Muscle of arm (tissue), 12 donors: ENCODE data around the gene OCA2. TPM values are rescaled to one million over a fixed set of nuclear protein-coding genes. Genes with fewer than 3 reads are reported as not detected.
A peak's percentile ranks its signal among the peaks of the same experiment; 100 is the strongest.

Source experiments
- DNase-seq: peaks from one replicate; pipeline ENCODE4 v3.0.0-alpha.2; 2013
- polyA plus RNA-seq, 12 donors: library from polyadenylated mRNA; unstranded; fragments of 120-200 nt; gene quantifications; one replicate each; pipeline ENCODE4 v1.2.1, GENCODE V29; 2013; ENCODE audit not compliant: insufficient read length in 12 of 12

The OCA2 gene
- polyA plus RNA-seq, 12 donors = 2.0 to 4.9 (median 2.8) TPM; not detected in 1

DNA sequence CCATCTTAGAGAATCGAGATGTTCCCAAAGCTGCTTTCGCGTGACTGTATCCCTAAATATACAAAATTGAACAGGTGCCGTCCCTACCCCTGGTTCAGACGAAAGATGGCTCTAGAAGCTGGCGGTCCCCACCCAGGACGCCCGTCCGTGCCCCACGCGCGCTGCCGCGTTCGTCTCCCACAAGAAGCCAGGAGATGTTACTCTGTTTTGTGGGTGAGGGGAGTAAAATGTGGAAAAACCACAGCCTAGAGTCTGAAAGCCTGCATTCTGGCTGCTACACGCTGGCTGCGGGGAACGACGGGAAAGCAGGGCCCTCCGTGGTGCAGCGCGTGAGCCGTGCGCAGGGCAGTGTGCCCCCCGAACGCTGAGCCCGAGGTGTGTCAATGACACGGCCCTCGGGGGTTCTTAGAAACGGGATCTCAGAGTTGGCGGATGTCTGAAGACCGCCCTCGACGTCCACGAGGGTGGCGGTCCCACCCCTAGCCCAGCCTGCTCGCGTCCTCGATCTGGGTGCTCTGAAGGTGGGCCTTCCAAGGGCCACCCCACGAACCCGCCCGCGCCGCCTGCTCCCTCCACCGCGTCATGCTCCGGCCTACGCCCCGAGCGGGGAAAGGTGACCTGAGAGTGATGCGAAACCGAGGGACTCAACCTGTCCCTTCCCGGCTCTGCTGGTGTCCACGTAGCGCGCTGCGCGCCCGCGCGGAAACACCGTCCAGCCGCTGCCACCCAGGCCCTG is 95.6 kb downstream of the OCA2 start:
- DNase-seq = no peak

DNA sequence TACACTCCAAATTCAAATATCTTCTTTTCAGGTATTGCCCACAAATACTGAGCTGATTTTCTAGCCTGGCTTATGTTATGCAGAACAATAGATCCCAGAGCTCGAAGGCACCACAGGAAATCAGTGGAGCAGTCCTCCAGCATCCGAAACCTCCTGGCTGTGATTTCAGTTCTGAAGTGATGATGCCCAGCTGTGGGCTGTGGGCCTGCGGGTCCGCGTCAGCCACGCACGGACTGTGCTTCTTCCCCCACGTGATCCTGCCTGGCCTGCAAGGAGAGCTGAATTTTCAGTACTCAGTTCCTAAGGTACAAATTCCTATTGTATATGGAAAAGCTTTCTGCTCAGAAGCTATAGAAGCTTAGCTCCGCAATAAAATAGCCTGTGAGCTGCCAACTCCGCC is 96.2 kb downstream of the OCA2 start:
- DNase-seq = no peak

DNA sequence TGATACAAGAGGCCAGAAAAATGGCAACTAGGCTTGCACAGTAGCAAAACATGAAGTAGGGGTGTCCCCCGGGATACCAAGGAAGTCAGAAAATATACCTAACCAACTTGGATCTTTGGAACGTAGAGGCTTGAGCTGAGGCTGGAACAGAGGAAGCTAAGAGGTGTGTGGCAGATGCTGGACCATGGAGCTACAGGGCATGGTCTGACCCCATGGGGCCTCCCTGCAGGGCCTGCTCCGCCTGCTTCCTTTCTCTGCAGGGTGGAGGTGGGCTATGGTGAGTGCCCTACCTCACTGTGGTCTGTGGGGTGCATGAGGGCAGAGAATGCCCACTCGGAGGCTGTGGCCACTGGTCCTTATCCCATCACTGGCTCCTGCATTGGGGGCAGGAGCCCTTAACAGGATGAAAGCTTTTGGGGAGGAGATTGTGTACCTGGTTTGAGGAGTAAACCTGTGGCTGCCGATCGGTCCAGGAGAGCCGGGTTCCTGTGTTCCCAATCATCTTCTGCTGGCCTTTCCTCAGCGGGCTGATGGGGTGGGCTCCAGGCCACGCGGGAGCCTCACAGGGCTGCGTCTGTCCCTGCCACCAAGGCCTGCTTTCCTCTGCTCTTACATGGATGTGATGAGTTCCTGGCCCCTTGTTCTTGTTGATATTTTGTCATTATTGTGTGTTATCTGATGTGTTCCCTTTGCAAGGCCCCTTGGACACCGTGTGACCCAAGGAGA is 96.8 kb downstream of the OCA2 start:
- no peak for DNase-seq

DNA sequence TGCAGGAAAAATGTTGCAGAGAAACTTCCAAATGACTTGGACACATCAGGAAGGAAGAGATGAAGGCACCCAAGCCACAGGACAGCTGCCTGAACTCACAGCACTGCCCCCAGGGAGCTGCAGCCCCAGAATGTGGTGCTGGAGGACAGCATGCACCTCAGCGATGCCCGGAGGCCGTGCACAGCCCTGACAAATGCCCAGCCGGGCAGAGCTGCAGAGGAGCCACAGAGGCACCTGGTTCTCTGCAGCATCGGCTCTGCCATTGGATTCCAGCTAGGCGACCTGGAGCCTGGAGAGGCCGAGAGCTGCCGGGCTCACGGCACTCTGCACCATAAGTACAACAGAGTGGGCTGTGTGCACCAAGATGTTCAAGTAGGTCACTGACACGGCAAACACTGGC is 97.5 kb downstream of the OCA2 start:
- DNase-seq = no peak

DNA sequence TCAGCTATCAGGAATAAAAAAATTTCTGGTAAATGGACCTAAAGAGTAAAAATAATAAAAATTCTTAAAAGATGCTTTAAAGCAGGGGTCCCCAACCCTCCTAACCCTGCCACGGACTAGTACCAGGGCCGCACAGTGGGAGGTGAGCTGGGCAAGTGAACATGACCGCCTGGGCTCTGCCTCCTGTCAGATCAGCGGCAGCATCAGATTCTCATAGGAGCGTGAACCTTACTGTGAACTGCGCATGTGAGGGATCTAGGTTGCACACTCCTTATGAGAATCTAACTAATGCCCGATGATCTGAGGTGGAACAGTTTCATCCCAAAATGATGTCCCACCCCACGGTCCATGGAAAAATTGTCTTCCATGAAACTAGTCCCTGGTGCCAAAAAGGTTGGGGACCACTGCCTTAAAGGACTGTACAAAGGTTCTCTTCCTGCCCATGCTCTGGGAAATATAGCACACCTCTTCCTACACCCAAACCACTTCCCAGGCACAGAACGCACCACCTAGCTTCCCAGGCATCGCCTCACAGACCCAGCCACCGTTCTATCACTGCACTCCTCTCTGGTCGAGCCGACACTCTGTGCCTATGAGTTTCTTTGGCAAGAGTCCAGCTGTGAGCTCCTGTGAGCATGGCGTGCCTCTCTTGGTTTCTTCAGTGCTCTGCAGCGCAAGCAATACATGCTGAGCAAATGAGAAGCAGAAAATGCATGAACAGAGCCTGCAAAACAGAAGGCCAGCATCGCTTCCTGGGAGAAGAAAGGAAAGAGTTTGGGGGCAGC is 104.9 kb downstream of the OCA2 start:
- no peak for DNase-seq

DNA sequence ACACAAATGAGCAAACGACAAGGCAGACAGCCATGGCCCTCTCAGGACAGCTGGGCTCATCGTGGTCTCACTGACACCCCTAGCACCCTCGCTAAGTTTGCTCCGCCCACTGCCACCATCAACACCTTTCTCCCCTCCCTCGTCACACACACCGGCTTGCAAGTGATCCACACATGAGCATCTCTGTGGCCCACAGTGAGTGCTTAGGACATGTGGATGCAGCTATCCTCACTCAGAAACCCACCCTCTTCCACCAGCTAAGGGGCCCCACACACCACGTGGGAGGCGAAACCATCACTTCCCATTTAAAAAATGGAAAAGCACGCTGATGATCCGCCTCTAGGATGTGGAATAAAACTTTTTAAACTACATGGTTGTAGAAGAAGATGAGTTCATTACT is 105.6 kb downstream of the OCA2 start:
- no peak for DNase-seq

DNA sequence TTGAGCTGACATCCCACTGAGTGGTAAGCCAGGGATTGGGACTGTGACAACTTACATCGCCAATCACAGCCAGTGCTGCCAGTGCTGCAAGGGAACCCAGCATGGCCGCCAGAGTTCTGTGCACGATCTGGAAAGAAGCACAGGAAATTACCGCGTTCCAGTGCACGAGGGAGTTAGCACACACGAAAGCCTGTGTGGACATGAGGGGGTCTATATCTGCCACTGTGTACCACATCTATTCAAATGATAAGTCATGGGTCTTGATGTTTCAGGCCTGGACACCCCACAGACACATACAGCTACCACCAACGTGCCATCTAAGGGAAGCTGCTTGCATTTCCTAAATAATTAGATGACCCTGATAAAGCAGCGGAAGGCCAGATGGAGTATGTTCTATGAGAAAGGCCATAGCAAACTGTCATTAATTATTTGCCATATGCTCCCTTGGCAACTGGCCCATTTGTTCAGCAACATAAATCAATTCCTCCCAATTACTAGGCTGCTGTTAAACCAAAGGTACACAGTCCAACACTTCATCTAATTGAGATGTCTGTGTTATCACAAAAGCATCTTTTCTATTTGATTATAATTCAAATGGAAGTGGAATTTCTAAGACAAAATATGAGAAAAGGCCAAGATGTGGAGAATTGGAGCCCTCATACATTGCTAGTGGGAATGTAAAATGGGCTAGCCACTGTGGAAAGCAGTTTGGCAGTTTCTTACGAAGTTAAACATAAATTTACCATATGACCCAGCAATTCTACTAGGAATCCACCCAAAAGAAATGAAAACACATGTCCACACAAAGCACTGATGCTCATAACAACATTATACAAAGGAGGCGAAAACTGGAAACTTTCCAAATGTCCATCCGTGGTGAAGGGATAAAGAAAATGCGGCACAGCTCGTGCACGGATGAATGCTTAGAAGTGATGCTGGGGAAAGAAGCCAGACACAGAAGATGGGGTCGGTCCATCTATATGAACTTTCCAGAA is 108.3 kb downstream of the OCA2 start:
- DNase-seq = peak; percentile 16

DNA sequence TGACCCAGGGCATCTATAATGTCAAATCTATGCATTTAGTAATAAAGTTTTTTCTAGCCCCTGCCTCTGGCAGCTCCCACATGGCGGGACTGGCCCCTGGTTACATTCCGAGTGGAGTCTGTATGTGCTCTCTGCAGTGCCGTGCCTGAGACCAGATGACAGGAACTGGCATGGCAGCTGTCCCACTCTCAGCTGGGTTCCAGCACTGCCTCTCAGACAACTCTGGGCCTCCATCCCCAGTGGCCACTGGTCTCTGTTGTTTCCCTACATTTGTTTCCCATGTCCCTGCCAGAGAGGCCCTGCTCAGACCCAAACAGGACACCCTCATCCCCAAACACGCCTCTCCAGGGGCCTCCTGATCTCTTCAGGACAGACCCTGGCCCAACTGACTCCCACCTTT is 109.3 kb downstream of the OCA2 start:
- DNase-seq = no peak

DNA sequence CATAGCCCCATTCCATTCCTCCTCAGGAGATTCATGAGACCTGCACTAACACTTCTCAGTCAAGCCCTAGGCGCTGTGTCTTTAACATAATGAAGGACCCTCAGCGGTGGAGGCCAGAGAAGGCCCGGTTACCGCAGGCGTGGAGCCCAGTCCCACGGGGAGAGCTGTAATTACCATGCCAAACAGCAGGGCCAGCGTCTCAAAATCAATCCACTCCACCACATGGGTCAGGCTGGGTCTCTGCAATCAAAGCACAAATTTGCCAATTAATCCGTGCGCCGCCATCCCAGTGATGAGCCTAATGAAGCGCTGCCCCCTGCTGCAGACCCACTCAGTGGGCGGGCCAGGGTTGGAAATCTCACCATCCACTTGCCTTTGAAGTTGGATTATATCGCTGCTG is 109.7 kb downstream of the OCA2 start:
- no peak for DNase-seq

DNA sequence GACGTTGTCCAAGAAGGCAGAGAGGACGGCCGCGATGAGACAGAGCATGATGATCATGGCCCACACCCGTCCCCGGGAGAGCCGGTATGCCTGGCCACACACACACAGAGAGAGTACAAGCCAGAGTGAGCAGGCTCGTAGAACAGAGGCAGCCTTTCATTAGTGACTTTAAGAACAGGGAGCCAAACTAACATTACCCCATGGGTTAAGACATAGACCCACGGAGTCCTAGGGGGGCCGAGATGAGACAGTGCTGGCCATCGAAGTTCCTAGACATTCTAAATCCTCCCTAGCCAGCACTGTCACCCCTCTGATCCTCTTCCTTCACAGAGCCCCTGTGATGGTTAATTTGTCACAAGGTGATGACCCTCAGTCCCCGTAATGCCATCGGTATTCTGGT is 114.0 kb downstream of the OCA2 start:
- no peak for DNase-seq

DNA sequence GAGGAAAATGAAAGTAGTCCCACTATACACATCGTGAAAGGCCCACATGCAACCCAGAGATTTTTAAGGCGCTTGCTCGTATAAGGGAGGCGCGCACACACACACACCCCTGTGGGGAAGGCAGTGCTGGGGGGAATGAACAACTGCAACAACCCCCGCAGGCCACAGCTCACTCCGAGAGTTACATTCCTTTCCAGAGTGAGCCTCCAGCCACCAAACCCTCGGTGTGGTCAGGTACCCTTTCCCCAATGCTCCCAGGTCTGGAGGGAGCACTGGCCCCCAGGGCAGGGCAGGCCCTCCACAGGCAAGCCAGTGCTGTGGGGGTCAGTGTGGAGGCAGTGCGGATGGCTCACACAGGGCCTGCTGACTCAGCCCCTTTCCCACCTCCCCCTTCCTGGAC is 115.6 kb downstream of the OCA2 start:
- DNase-seq = no peak

DNA sequence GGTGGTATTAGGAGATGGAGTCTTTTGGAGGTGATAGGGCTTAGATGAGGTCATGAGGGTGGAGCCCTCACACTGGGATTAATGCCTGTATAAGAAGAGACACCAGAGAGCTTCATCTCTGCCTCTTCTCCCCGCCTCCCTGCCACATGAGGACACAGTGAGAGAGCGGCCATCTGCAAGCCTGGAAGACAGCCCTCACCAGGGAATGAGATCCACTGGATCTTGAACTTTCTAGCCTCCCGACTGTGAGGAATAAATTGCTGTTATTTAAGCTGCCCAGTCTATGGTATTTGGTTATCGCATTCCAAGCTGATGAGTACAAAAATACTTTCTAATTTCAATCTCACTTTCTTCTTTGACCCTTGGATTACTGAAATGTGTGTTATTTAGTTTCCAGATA is 121.4 kb downstream of the OCA2 start:
- no peak for DNase-seq

DNA sequence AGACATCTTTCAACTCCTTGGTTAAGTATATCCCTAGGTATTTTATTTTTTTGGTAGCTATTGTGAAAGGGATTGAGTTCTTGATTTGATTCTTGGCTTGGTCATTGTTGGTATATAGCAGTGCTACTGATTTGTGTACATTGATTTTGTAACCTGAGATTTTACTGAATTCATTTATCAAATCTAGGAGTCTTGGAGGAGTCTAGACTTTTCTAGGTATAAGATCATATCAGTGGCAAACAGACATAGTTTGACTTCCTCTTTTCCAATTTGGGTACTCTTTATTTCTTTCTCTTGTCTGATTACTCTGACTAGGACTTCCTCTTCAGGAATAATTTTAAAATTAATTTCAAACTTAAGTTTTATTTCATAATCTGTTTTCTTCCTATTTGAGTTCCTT is 125.2 kb downstream of the OCA2 start:
- no peak for DNase-seq

DNA sequence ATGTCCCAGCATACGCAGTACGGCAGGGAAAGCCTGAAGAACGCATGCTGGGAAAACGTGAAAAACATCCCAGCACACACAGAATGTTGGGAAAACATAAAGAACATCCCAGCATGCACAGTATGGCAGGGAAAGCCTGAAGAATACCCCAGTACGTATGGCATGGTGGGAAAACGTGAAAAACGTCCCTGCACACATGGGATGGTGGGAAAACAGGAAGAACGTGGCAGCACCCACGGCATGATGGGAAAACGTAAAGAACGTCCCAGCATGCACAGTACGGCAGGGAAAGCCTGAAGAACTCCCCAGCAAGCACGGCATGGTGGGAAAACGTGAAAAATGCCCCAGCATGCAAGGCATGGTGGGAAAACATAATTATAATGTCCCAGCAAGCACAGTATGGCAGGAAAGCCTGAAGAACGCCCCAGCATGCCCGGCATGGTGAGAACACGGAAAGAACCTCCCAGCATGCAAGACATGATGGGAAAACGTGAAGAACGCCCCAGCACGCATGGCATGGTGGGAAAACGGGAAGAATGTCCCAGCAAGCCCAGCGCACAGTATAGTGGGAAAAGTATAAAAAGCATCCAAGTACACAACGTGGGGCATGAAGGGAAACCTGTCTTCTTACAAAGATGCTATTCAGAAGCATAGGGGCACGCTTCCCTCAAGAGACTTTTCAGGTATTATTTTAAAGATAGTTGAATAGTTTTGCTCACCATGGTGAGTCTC is 128.3 kb downstream of the OCA2 start:
- no peak for DNase-seq

DNA sequence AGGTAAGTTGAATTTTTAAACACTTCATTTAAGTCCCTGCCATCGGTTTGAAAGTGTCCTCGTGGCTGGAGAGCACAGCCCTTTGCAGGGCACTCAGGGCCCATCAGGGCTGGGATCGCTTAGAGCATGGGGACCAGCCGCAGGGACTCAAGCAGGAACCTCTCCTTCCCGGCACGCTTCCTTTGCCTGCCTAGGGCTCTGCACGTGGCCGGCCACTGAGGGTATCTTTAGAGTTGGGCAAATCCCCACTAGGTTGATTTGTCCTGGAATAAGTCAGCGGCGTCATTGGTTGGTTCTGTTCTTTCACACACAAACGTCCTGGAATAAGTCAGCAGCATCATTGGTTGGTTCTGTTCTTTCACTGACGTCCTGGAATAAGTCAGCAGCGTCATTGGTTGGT is 131.6 kb downstream of the OCA2 start:
- no peak for DNase-seq

DNA sequence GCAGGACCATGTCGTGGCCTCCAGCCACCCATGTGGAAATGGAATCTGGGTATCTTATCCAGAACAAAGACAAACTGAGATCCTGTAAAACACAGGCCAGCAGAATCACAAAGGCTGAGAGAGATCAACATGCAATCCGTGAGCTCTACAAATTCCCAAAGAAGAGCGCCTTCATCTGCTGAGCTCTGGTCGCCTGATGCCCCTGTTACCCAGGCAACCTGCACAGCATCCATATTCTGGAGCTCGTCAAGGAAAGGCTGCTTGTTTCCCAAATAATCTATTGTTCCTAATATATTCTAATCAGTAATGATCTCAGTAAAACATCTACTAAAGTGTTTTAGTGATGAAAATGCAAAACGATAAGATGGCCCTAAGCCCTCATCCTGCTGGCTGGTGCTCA is 133.6 kb downstream of the OCA2 start:
- DNase-seq = no peak

DNA sequence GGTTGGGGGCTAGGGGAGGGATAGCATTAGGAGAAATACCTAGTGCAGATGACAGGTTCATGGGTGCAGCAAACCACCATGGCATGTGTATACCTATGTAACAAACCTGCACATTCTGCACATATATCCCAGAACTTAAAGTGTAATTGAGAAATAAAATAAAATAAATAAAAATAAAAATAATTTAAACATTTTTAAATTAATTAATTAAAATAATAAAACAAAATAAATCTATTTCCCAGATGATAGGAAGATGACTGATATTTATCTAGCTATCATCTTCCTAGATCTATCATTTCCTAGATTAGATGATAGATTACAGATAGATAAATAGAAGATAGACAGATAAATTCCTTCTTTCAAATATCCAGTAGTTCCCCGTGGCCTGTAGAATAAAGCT is 137.3 kb downstream of the OCA2 start:
- DNase-seq = no peak

DNA sequence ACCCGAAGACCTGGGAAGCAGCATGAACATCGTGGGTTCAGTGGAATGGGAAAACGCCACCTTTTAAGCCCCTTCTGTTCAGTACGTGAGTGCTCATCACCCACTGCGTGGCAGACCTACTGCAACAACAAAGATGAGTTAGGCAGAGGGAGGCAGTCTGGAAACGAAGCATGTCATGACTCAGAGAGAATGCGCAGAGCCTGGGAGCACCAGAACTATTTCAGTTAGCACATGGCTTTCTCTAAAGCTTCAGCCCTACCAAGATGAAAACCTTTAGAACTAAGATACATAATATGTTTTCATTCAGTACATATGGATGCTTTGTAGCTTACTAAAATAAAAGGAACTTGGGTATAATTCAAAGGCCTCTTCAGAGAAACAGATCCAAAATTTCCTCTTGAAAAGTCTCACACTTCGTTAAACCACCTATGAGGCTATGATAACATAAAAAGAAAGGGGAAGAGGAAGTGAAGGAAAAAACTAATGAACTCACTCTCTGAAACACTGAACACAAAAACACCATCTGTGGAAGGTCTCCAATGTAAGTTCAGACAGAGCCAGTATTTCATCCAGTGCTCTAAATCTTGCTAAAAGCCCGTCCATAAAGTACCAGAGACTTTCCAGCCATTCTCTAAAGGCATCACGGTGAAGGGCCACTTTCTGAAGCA is 140.1 kb downstream of the OCA2 start:
- DNase-seq = no peak

DNA sequence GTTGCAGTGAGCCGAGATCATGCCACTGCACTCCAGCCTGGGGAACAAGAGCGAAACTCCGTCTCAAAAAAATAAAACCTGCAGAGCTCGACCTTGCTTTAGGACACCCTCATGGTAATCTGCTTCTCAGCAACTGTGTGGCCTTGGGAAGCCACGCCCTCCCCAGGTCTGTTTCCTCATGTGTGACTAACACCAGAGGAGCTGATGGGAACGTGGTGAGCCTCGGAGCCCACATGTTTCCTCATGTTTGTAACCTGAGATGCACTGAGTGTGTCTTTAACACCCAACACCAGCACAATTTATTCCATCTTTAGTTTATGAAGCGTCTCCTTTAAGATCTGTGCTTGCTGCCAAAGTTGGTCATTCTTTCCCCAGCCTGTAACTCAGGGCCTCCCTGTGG is 142.8 kb downstream of the OCA2 start:
- no peak for DNase-seq

DNA sequence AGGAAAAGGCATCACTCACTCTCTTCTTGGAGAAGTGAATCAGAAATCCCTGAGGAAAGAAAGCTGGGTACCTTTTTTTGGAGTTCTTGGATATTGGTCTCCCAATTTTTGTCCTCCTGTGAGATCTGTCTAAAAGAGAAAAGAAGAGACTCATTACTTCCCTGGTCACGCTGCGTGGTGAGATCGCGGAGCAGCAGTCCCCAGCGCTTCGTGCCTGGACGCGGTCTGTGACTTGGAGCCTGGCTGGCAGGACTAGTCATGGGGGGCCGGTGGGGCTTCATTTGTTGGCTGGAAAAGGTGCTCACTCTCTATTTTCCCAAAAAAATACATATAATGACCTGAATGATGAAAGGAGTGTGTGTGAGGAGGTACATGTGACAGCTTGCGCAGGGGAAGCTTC is 144.0 kb downstream of the OCA2 start:
- DNase-seq = no peak
